Epithelial cell of esophagus (primary cell): ENCODE results near the gene HDAC7.

Experiments used
- DNase-seq: peaks from one replicate; pipeline ENCODE4 v3.0.0; 2010; ENCODE audit warnings: low read depth
- H3K4me3 ChIP-seq: 2 replicates; pipeline ENCODE4 v1.5.1; 2011; ENCODE audit warnings: mild to moderate bottlenecking, low read length, control low read depth
- TF ChIP-seq, protein P1 (sequence below): IDR thresholded peaks from 2 replicates; pipeline ENCODE4 v1.5.1; 2011; ENCODE audit warnings: low read depth, mild to moderate bottlenecking, low read length, control low read depth, inconsistent platforms; ENCODE audit not compliant: insufficient read depth; ENCODE audit errors: missing control alignments

HDAC7 gene

GRCh38 chr12:47787596-47788319 is 31.9 kb downstream of the HDAC7 start:
- no peak overlapping the region for H3K4me3 ChIP-seq
- TF ChIP-seq, protein P1, sequence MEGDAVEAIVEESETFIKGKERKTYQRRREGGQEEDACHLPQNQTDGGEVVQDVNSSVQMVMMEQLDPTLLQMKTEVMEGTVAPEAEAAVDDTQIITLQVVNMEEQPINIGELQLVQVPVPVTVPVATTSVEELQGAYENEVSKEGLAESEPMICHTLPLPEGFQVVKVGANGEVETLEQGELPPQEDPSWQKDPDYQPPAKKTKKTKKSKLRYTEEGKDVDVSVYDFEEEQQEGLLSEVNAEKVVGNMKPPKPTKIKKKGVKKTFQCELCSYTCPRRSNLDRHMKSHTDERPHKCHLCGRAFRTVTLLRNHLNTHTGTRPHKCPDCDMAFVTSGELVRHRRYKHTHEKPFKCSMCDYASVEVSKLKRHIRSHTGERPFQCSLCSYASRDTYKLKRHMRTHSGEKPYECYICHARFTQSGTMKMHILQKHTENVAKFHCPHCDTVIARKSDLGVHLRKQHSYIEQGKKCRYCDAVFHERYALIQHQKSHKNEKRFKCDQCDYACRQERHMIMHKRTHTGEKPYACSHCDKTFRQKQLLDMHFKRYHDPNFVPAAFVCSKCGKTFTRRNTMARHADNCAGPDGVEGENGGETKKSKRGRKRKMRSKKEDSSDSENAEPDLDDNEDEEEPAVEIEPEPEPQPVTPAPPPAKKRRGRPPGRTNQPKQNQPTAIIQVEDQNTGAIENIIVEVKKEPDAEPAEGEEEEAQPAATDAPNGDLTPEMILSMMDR = no peak
- no peak for DNase-seq

GRCh38 chr12:47786662-47787280 is 32.9 kb downstream of the HDAC7 start:
- no peak for DNase-seq
- no peak overlapping the region for H3K4me3 ChIP-seq
- TF ChIP-seq, protein P1 = no peak

- no peak for DNase-seq
- TF ChIP-seq, protein P1 = no peak
- H3K4me3 ChIP-seq = no peak overlapping the region
Observed at GRCh38 chr12:47785887-47786661, 33.6 kb downstream of the HDAC7 start.

DNA sequence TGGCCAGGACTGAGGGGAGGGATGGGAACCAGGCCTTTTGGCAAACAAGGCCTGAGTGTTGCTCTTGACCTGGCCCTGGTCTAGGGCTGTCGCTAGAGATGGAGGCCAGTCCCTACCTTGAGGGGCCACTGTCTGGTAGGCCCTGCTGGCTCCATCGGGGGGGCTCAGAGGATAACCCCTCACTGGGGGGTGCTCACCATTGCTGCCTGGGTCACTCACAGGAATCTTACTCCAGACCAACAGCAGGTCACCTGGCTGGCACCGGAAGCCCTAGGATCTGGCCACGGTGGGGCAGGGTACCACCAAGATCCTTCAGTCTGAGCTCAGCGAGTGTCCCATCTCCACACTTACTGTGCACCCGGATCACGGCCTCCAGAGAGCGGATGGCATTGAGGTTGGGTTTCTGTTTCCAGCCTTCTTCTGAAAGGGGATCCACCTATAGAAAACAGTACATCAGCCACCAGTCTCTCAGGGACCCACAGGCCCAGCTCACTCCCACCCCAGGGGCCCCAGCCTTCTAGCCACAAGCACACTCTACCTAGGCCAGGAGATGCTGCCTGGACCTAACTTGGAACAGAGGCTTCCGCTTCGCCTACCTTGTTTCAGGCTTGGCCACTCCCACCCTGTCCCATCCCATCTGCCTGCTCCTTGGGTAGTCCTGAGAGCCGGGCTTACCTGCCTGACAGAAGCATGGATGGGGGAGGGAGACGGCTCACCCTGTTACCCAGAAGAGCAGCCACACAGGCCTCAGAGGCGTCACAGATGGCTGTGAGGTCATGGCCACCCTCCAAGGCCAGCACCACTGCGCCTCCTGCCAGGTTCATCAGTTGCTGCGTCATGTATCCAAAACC is 34.4 kb downstream of the HDAC7 start:
- TF ChIP-seq, protein P1 = no peak
- no peak overlapping the region for H3K4me3 ChIP-seq
- DNase-seq = no peak

- DNase-seq = no peak
- TF ChIP-seq, protein P1 = no peak
- H3K4me3 ChIP-seq = no peak overlapping the region
Observed at GRCh38 chr12:47783821-47784819, 35.6 kb downstream of the HDAC7 start.
